HAP-1 (cell line): Measurements from ENCODE around the gene QPCTL.

Source experiments
- DNase-seq, 2 experiments: peaks; one replicate each; pipeline ENCODE4 v3.0.0-alpha.2; 2016 to 2020; ENCODE audit warnings: low spot score in 2 of 2
- H3K27me3 ChIP-seq: fragments of 250-450 bp; sonication (Bioruptor Pico); 2 replicates; pipeline ENCODE4 v1.5.1; 2020; ENCODE audit warnings: low read depth, mild to moderate bottlenecking, moderate library complexity
- H3K36me3 ChIP-seq: fragments of 250-450 bp; sonication (Bioruptor Pico); replicated peaks from 2 replicates; pipeline ENCODE4 v1.5.1; 2020; ENCODE audit warnings: mild to moderate bottlenecking
- H3K4me1 ChIP-seq: fragments of 250-450 bp; sonication (Bioruptor Pico); 2 replicates; pipeline ENCODE4 v1.5.1; 2020; ENCODE audit warnings: mild to moderate bottlenecking
- H3K4me3 ChIP-seq: fragments of 250-450 bp; sonication (Bioruptor Pico); 2 replicates; pipeline ENCODE4 v1.5.1; 2020; ENCODE audit warnings: mild to moderate bottlenecking, moderate library complexity
- H3K9me3 ChIP-seq: fragments of 250-450 bp; sonication (Bioruptor Pico); 2 replicates; pipeline ENCODE4 v1.5.1; 2020; ENCODE audit warnings: mild to moderate bottlenecking, moderate library complexity
- in situ Hi-C: fragments of 300-500 bp; cut with MboI; formaldehyde crosslinking; loops from 3 replicates; pipeline ENCODE4 v1.14.3; 2020; ENCODE audit warnings: low sequenced_read_pairs, inconsistent platforms, mixed read lengths

The QPCTL gene

GRCh38 chr19:45692187-45693105, at the start of gene QPCTL:
Gene QPCTL, plus strand, starts transcription at chr19:45692666. Its CDS starts 38 bp downstream, at chr19:45692704.
- in situ Hi-C loops: no loop called here
- peak; percentile 99 for DNase-seq
- Histone ChIP-seq H3K36me3 (peaks cover 33% of the 10 kb centered on the region), H3K4me3 (peak within 1 kb of the TSS; percentile 93), H3K4me1 (peaks cover 4% of the 10 kb centered on the region), H3K27me3 (no peaks in the 10 kb centered on the region), H3K9me3 (no peaks in the 10 kb centered on the region)

- in situ Hi-C loops: loop anchor here (10.0 kb wide), 1 partner anchor 128 kb away; no protein-coding TSS in a partner anchor
- no peaks in the 10 kb centered on the region for H3K27me3 ChIP-seq
- H3K4me1 ChIP-seq: peaks cover 33% of the 10 kb centered on the region
- H3K36me3 ChIP-seq: no peaks in the 10 kb centered on the region
- H3K9me3 ChIP-seq: no peaks in the 10 kb centered on the region
- H3K4me3 ChIP-seq: peak overlapping the region; percentile 7; the same call in 1 of the 2 replicates
- DNase-seq: peak; percentile 76 to 96
Observed at GRCh38 chr19:45643024-45643926, 49.2 kb upstream of the QPCTL start.

GRCh38 chr19:45643927-45644771, 48.3 kb upstream of the QPCTL start:
- Histone ChIP-seq H3K4me3 (no peak overlapping the region), H3K27me3 (no peaks in the 10 kb centered on the region), H3K4me1 (peaks cover 27% of the 10 kb centered on the region), H3K36me3 (no peaks in the 10 kb centered on the region), H3K9me3 (no peaks in the 10 kb centered on the region)
- no peak for DNase-seq
- in situ Hi-C loops: loop anchor here (10.0 kb wide), 1 partner anchor 129 kb away; no protein-coding TSS in a partner anchor

- DNase-seq: no peak
- H3K4me1 ChIP-seq: peaks cover 21% of the 10 kb centered on the region
- H3K27me3 ChIP-seq: no peaks in the 10 kb centered on the region
- peak overlapping the region; percentile 29 for H3K4me3 ChIP-seq
- H3K9me3 ChIP-seq: no peaks in the 10 kb centered on the region
- no peaks in the 10 kb centered on the region for H3K36me3 ChIP-seq
- in situ Hi-C loops: loop anchor here (10.0 kb wide), 1 partner anchor 130 kb away; no protein-coding TSS in a partner anchor
Observed at GRCh38 chr19:45645068-45645630, 47.3 kb upstream of the QPCTL start.

- peak; percentile 95 to 98 for DNase-seq
- Histone ChIP-seq H3K9me3 (no peaks in the 10 kb centered on the region), H3K4me1 (peaks cover 17% of the 10 kb centered on the region), H3K4me3 (peak overlapping the region; percentile 29), H3K36me3 (no peaks in the 10 kb centered on the region), H3K27me3 (no peaks in the 10 kb centered on the region)
- in situ Hi-C loops: loop anchor here (10.0 kb wide), 1 partner anchor 131 kb away; no protein-coding TSS in a partner anchor
Observed at GRCh38 chr19:45645631-45646344, 46.7 kb upstream of the QPCTL start.

GRCh38 chr19:45646345-45646698, 46.1 kb upstream of the QPCTL start:
- H3K9me3 ChIP-seq: no peaks in the 10 kb centered on the region
- in situ Hi-C loops: loop anchor here (10.0 kb wide), 1 partner anchor 132 kb away; no protein-coding TSS in a partner anchor
- no peak for DNase-seq
- H3K36me3 ChIP-seq: no peaks in the 10 kb centered on the region
- no peaks in the 10 kb centered on the region for H3K27me3 ChIP-seq
- H3K4me3 ChIP-seq: peak overlapping the region; percentile 29
- peaks cover 14% of the 10 kb centered on the region for H3K4me1 ChIP-seq

GRCh38 chr19:45650722-45651121, 41.7 kb upstream of the QPCTL start:
- Histone ChIP-seq H3K36me3 (no peaks in the 10 kb centered on the region), H3K9me3 (no peaks in the 10 kb centered on the region), H3K4me1 (peaks cover 4% of the 10 kb centered on the region; the same call in 1 of the 2 replicates), H3K4me3 (no peak overlapping the region), H3K27me3 (no peaks in the 10 kb centered on the region)
- no peak for DNase-seq
- in situ Hi-C loops: no loop called here

GRCh38 chr19:45653634-45654033, 38.8 kb upstream of the QPCTL start:
- no peak overlapping the region for H3K4me3 ChIP-seq
- no peaks in the 10 kb centered on the region for H3K27me3 ChIP-seq
- no peaks in the 10 kb centered on the region for H3K36me3 ChIP-seq
- no peak for DNase-seq
- H3K4me1 ChIP-seq: no peaks in the 10 kb centered on the region
- in situ Hi-C loops: no loop called here
- no peaks in the 10 kb centered on the region for H3K9me3 ChIP-seq

- Histone ChIP-seq H3K9me3 (no peaks in the 10 kb centered on the region), H3K36me3 (no peaks in the 10 kb centered on the region), H3K4me3 (no peak overlapping the region), H3K27me3 (no peaks in the 10 kb centered on the region), H3K4me1 (no peaks in the 10 kb centered on the region)
- in situ Hi-C loops: no loop called here
- no peak for DNase-seq
Observed at GRCh38 chr19:45655073-45655472, 37.4 kb upstream of the QPCTL start.

- peak in 1 of 2 experiments; percentile 40 for DNase-seq
- Histone ChIP-seq H3K4me1 (no peaks in the 10 kb centered on the region), H3K27me3 (no peaks in the 10 kb centered on the region), H3K4me3 (no peak overlapping the region), H3K36me3 (no peaks in the 10 kb centered on the region), H3K9me3 (no peaks in the 10 kb centered on the region)
- in situ Hi-C loops: no loop called here
Observed at GRCh38 chr19:45657520-45658167, 34.8 kb upstream of the QPCTL start.

GRCh38 chr19:45659096-45659729, 33.3 kb upstream of the QPCTL start:
- Histone ChIP-seq H3K36me3 (no peaks in the 10 kb centered on the region), H3K27me3 (no peaks in the 10 kb centered on the region), H3K9me3 (no peaks in the 10 kb centered on the region), H3K4me3 (no peak overlapping the region), H3K4me1 (no peaks in the 10 kb centered on the region)
- in situ Hi-C loops: no loop called here
- DNase-seq: no peak
